ENCODE results near the gene SKAP2. TPM values are rescaled to one million over a fixed set of nuclear protein-coding genes. Genes with fewer than 3 reads are reported as not detected.

SKAP2 gene
- total RNA-seq, 1 experiment from 2014 or later: 30.7 TPM

DNA sequence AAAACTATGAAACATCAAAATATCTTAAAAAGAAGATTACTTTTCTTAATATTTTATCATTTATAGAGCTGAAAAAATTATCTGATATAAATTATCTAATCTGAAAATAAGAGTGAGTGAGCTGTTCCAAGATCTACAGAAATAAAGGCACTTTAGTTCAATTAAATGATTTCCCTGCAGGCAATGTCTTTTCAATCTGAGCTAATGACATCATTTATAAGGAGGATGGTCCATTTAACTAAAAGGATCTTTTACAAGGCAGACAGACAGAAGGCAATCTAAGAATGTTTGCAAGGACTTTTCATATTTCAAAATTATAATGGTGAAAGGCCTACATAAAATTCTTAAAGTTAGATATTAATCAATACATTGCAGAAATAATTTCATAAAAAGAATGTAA lies 71.8 kb downstream of the SKAP2 start:
- ChIA-PET CTCF (no interaction called here), POLR2A (no interaction called here), RAD21 (ENCODE audit: low non-redundant PET in 1 of 2, low total read pairs in 2 of 2, uncharacterized antibody in 2 of 2, unreplicated experiment in 2 of 2) (no interaction called here)
- no TSS peak for BruUV-seq (replicated peaks)
- TF ChIP-seq YY1 (IDR thresholded peaks at IDR 0.05; ENCODE audit: extremely low read depth, insufficient replicate concordance, low read depth, low read length) (no peak), CBX3 (IDR thresholded peaks at IDR 0.05; ENCODE audit: low read depth) (no peak), ZNF274 (IDR thresholded peaks at IDR 0.05; ENCODE audit: low read depth, low read length) (no peak), SRF (IDR thresholded peaks at IDR 0.05; ENCODE audit: low read depth) (no peak), ZFX (IDR thresholded peaks at IDR 0.05) (no peak)
- TF ChIP-seq, protein P1, sequence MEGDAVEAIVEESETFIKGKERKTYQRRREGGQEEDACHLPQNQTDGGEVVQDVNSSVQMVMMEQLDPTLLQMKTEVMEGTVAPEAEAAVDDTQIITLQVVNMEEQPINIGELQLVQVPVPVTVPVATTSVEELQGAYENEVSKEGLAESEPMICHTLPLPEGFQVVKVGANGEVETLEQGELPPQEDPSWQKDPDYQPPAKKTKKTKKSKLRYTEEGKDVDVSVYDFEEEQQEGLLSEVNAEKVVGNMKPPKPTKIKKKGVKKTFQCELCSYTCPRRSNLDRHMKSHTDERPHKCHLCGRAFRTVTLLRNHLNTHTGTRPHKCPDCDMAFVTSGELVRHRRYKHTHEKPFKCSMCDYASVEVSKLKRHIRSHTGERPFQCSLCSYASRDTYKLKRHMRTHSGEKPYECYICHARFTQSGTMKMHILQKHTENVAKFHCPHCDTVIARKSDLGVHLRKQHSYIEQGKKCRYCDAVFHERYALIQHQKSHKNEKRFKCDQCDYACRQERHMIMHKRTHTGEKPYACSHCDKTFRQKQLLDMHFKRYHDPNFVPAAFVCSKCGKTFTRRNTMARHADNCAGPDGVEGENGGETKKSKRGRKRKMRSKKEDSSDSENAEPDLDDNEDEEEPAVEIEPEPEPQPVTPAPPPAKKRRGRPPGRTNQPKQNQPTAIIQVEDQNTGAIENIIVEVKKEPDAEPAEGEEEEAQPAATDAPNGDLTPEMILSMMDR (IDR thresholded peaks at IDR 0.05 in 2 of 3, conservative IDR thresholded peaks at IDR 0.05 in 1 of 3; ENCODE audit: borderline replicate concordance in 1 of 3, insufficient read depth in 1 of 3, low read depth in 2 of 3, low read length in 2 of 3): no peak
- H3K4me2 ChIP-seq (ENCODE audit: low read length): no peak overlapping the region
- no peaks in the 10 kb centered on the region for H3K79me2 ChIP-seq (ENCODE audit: insufficient read depth, low read length)
- H3K9me2 ChIP-seq (ENCODE audit: insufficient read depth): no peaks in the 10 kb centered on the region
- no peaks in the 10 kb centered on the region for H3K27me3 ChIP-seq (ENCODE audit: insufficient read depth, low read length)
- no peak overlapping the region for H3K27ac ChIP-seq (ENCODE audit: low read depth, low read length)
- H3K4me3 ChIP-seq (replicated peaks in 1 of 2; ENCODE audit: low read depth in 1 of 2, low read length in 2 of 2): no peak overlapping the region
- no peaks in the 10 kb centered on the region for H3K36me3 ChIP-seq (ENCODE audit: control insufficient read depth in 1 of 2, insufficient read depth in 2 of 2, low read length in 2 of 2)
- no peaks in the 10 kb centered on the region for H4K20me1 ChIP-seq (ENCODE audit: insufficient read depth)
- H2AFZ ChIP-seq (ENCODE audit: low read depth, low read length, poor library complexity, severe bottlenecking): no peak overlapping the region
- ATAC-seq (no peak), DNase-seq (ENCODE audit: low read depth, low spot score) (no peak)
- no peaks in the 10 kb centered on the region for H3K4me1 ChIP-seq (ENCODE audit: control insufficient read depth in 1 of 2, insufficient read depth in 2 of 2, low read length in 2 of 2)
- no peaks in the 10 kb centered on the region for H3K9me3 ChIP-seq (ENCODE audit: control insufficient read depth in 1 of 2, insufficient read depth in 1 of 2, low read depth in 1 of 2, low read length in 2 of 2)
- H3K9ac ChIP-seq (ENCODE audit: low read length): no peak overlapping the region
- intact Hi-C loops (cut with micrococcal nuclease): no loop called here

DNA sequence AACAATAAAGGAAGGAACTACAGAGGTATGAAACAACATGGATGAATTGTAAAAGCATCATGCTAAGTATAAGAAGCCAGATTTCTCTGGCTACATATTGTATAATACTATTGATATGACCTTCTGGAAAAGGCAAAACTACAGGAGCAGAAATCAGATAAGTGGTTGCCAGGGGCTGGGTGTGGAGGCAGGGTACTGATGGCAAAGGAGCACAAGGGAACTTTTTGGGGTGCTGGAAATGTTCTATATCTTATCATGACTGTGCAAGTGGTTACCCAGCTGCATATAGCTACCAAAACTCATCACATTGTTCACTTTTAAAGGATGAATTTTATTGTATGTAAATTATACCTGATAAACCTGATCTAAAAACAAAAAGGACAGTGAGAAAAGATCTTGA lies 72.4 kb downstream of the SKAP2 start:
- no peak for DNase-seq (ENCODE audit: low read depth, low spot score)
- Histone ChIP-seq H3K4me3 (replicated peaks in 1 of 2; ENCODE audit: low read depth in 1 of 2, low read length in 2 of 2) (no peak overlapping the region), H3K79me2 (ENCODE audit: insufficient read depth, low read length) (no peaks in the 10 kb centered on the region), H3K9me3 (ENCODE audit: control insufficient read depth in 1 of 2, insufficient read depth in 1 of 2, low read depth in 1 of 2, low read length in 2 of 2) (no peaks in the 10 kb centered on the region), H4K20me1 (ENCODE audit: insufficient read depth) (no peaks in the 10 kb centered on the region), H3K27ac (ENCODE audit: low read depth, low read length) (no peak overlapping the region), H2AFZ (ENCODE audit: low read depth, low read length, poor library complexity, severe bottlenecking) (no peak overlapping the region), H3K4me1 (ENCODE audit: control insufficient read depth in 1 of 2, insufficient read depth in 2 of 2, low read length in 2 of 2) (no peaks in the 10 kb centered on the region), H3K27me3 (ENCODE audit: insufficient read depth, low read length) (no peaks in the 10 kb centered on the region), H3K9me2 (ENCODE audit: insufficient read depth) (no peaks in the 10 kb centered on the region), H3K36me3 (ENCODE audit: control insufficient read depth in 1 of 2, insufficient read depth in 2 of 2, low read length in 2 of 2) (no peaks in the 10 kb centered on the region), H3K4me2 (ENCODE audit: low read length) (no peak overlapping the region), H3K9ac (ENCODE audit: low read length) (no peak overlapping the region)
- ATAC-seq: no peak
- ChIA-PET POLR2A (no interaction called here), RAD21 (ENCODE audit: low non-redundant PET in 1 of 2, low total read pairs in 2 of 2, uncharacterized antibody in 2 of 2, unreplicated experiment in 2 of 2) (no interaction called here), CTCF (no interaction called here)
- intact Hi-C loops (cut with micrococcal nuclease): no loop called here
- TF ChIP-seq EZH2phosphoT487 (IDR thresholded peaks at IDR 0.05; ENCODE audit: borderline replicate concordance) (no peak), SIN3A (IDR thresholded peaks at IDR 0.05; ENCODE audit: low read depth) (no peak)
- no TSS peak for BruUV-seq (replicated peaks)
